GM15510 (cell line): ENCODE measurements around the gene SPOCK2.

Experiments used
- POLR2A ChIP-seq: IDR thresholded peaks from 3 replicates; pipeline ENCODE4 v1.6.1; 2011; ENCODE audit warnings: borderline replicate concordance; ENCODE audit not compliant: insufficient read length; ENCODE audit errors: extremely low read depth

The SPOCK2 gene

GRCh38 chr10:72087969-72088888 is at the start of gene SPOCK2:
Gene SPOCK2 (minus strand): TSS chr10:72088551. CDS start chr10:72088328, 223 bp downstream.
- no peak for TF ChIP-seq POLR2A

- TF ChIP-seq POLR2A = no peak
Observed at GRCh38 chr10:72137583-72137982, 49.2 kb upstream of the SPOCK2 start.

- TF ChIP-seq POLR2A = no peak
Observed at GRCh38 chr10:72134785-72135767, 46.7 kb upstream of the SPOCK2 start.

- TF ChIP-seq POLR2A = no peak
Observed at GRCh38 chr10:72133517-72133916, 45.2 kb upstream of the SPOCK2 start.

- TF ChIP-seq POLR2A = no peak
Observed at GRCh38 chr10:72132854-72133253, 44.5 kb upstream of the SPOCK2 start.

- TF ChIP-seq POLR2A = no peak
Observed at GRCh38 chr10:72127571-72127970, 39.2 kb upstream of the SPOCK2 start.

- no peak for TF ChIP-seq POLR2A
Observed at GRCh38 chr10:72126872-72127232, 38.5 kb upstream of the SPOCK2 start.

GRCh38 chr10:72126184-72126871 is 38.0 kb upstream of the SPOCK2 start:
- TF ChIP-seq POLR2A = no peak

- no peak for TF ChIP-seq POLR2A
Observed at GRCh38 chr10:72124989-72125388, 36.6 kb upstream of the SPOCK2 start.

- no peak for TF ChIP-seq POLR2A
Observed at GRCh38 chr10:72124381-72124780, 36.0 kb upstream of the SPOCK2 start.

- no peak for TF ChIP-seq POLR2A
Observed at GRCh38 chr10:72123616-72124015, 35.3 kb upstream of the SPOCK2 start.

- TF ChIP-seq POLR2A = no peak
Observed at GRCh38 chr10:72122221-72122620, 33.9 kb upstream of the SPOCK2 start.

- TF ChIP-seq POLR2A = no peak
Observed at GRCh38 chr10:72121389-72121788, 33.0 kb upstream of the SPOCK2 start.

GRCh38 chr10:72116372-72116771 is 28.0 kb upstream of the SPOCK2 start:
- TF ChIP-seq POLR2A = no peak
